Panc1 (cell line): ENCODE data around the gene KLHL3. TPM values are rescaled to one million over a fixed set of nuclear protein-coding genes. Genes with fewer than 3 reads are reported as not detected.

Experiments used
- ATAC-seq: fragments of 200-7000 bp; cut with Tn5 transposase; 2 replicates; pipeline ENCODE4 v1.9.1; 2020; ENCODE audit warnings: mild to moderate bottlenecking, moderate library complexity
- BruUV-seq: library from RNA; stranded (reverse); fragments of 400-500 nt; replicated peaks from 2 replicates; lab custom pipeline; 2021; lab: Mats Ljungman, UMichigan
- CTCF ChIA-PET: fragments of 300-600 bp; sonication (Branson Sonifier 250); formaldehyde crosslinking; loops from one replicate; lab custom pipeline; 2022; ENCODE audit warnings: antibody characterized with exemption; lab: Charles Lee
- POLR2A ChIA-PET: fragments of 300-600 bp; sonication (Branson Sonifier 250); formaldehyde crosslinking; loops from one replicate; lab custom pipeline; 2022; ENCODE audit warnings: antibody characterized with exemption; lab: Charles Lee
- DNase-seq: peaks from one replicate; pipeline ENCODE4 v3.0.0-alpha.2; 2010; ENCODE audit warnings: low read depth, low spot score
- H3K27ac ChIP-seq: 2 replicates; pipeline ENCODE4 v1.5.1; 2011; ENCODE audit warnings: mild to moderate bottlenecking, low read length, inconsistent platforms
- H3K27me3 ChIP-seq: fragments of 200-500 bp; sonication (Bioruptor generic); 2 replicates; pipeline ENCODE4 v1.6.0; 2014; ENCODE audit warnings: low read length, inconsistent platforms; ENCODE audit not compliant: control insufficient read depth, insufficient read depth
- H3K36me3 ChIP-seq: fragments of 200-500 bp; sonication (Bioruptor generic); 2 replicates; pipeline ENCODE4 v1.5.1; 2014; ENCODE audit warnings: inconsistent platforms, mild to moderate bottlenecking, low read length, moderate library complexity; ENCODE audit not compliant: control insufficient read depth, insufficient read depth
- H3K4me1 ChIP-seq: 2 replicates; pipeline ENCODE4 v1.5.1; 2011; ENCODE audit warnings: inconsistent platforms, mild to moderate bottlenecking, low read length, moderate library complexity; ENCODE audit not compliant: control insufficient read depth, insufficient read depth
- H3K4me3 ChIP-seq, 2 experiments: 2 replicates each; pipeline ENCODE4 v1.5.1; 2011 to 2012; ENCODE audit warnings: low read depth in 2 of 2, low read length in 2 of 2, mild to moderate bottlenecking in 2 of 2, inconsistent platforms in 1 of 2, moderate library complexity in 1 of 2
- H3K9me3 ChIP-seq: fragments of 200-500 bp; sonication (Bioruptor generic); 2 replicates; pipeline ENCODE4 v1.5.1; 2014; ENCODE audit warnings: low read depth, mild to moderate bottlenecking, inconsistent platforms, low read length, moderate library complexity; ENCODE audit not compliant: control insufficient read depth, insufficient read depth
- CTCF ChIP-seq: fragments of 450-650 bp; IDR thresholded peaks from 2 replicates; pipeline ENCODE4 v1.5.1; 2017; ENCODE audit warnings: mild to moderate bottlenecking
- POLR2AphosphoS5 ChIP-seq: IDR thresholded peaks from 2 replicates; pipeline ENCODE4 v1.6.1; 2012; ENCODE audit warnings: mild to moderate bottlenecking, low read depth, low read length, moderate library complexity
- REST ChIP-seq, 2 experiments: IDR thresholded peaks; 2 replicates each; pipeline ENCODE4 v1.6.1; 2011 to 2012; ENCODE audit warnings: low read depth in 2 of 2, control low read depth in 1 of 2, low read length in 1 of 2, mild to moderate bottlenecking in 1 of 2, moderate library complexity in 1 of 2; ENCODE audit not compliant: insufficient read depth in 1 of 2
- SIN3A ChIP-seq: IDR thresholded peaks from 2 replicates; pipeline ENCODE4 v1.6.1; 2012; ENCODE audit warnings: low read depth, mild to moderate bottlenecking, low read length, moderate library complexity, borderline replicate concordance; ENCODE audit not compliant: insufficient read depth
- TCF7L2 ChIP-seq: IDR thresholded peaks from 2 replicates; pipeline ENCODE4 v1.6.1; 2011; ENCODE audit warnings: mild to moderate bottlenecking, low read depth, low read length, inconsistent platforms
- in situ Hi-C: cut with HindIII; loops from 2 replicates; pipeline ENCODE4 v1.10.0; 2016; ENCODE audit warnings: low sequenced_read_pairs, low pct_unique_long_range_greater_than_20kb
- intact Hi-C: fragments of 100-400 bp; cut with micrococcal nuclease; formaldehyde crosslinking; loops from one replicate; pipeline ENCODE4 v1.10.0; 2022; ENCODE audit not compliant: unreplicated experiment
- total RNA-seq: library from RNA; stranded (reverse); gene quantifications from one replicate; pipeline ENCODE4 v1.2.1, GENCODE V29; 2021; ENCODE audit not compliant: unreplicated experiment

Gene KLHL3
- total RNA-seq, 1 experiment from 2014 or later: 1.9 TPM

- CTCF ChIA-PET: no interaction called here
- POLR2A ChIA-PET: no interaction called here
Measured at GRCh38 chr5:137750436-137750835, 14.5 kb upstream of the KLHL3 start.

GRCh38 chr5:137747848-137748247 is 12.0 kb upstream of the KLHL3 start:
- BruUV-seq: no TSS peak
- Histone ChIP-seq H3K4me3 (no peak overlapping the region), H3K27me3 (no peaks in the 10 kb centered on the region), H3K9me3 (no peaks in the 10 kb centered on the region), H3K4me1 (peaks cover 10% of the 10 kb centered on the region), H3K36me3 (peaks cover 4% of the 10 kb centered on the region; the same call in 1 of the 2 replicates), H3K27ac (no peak overlapping the region)
- TF ChIP-seq TCF7L2 (no peak), REST (IDR thresholded peaks at IDR 0.05; ENCODE audit: insufficient read depth in 1 of 2, low read depth in 2 of 2, low read length in 1 of 2) (no peak), SIN3A (no peak), POLR2AphosphoS5 (no peak), CTCF (no peak)
- ChIA-PET CTCF (no interaction called here), POLR2A (interaction anchor here (0.6 kb wide), 1 partner anchor 129 kb away, joined by 6 read pairs; no protein-coding TSS in a partner anchor)
- intact Hi-C loops: no loop called here
- ATAC-seq (no peak), DNase-seq (no peak)
- in situ Hi-C loops: no loop called here

More at GRCh38 chr5:137750436-137750835, 14.5 kb upstream of the KLHL3 start:
- in situ Hi-C loops (no loop called here), intact Hi-C loops (no loop called here)
- no peak overlapping the region for H3K27ac ChIP-seq
- ATAC-seq (no peak), DNase-seq (no peak)
- H3K36me3 ChIP-seq: peaks cover 8% of the 10 kb centered on the region
- no peaks in the 10 kb centered on the region for H3K9me3 ChIP-seq
- no peak overlapping the region for H3K4me3 ChIP-seq
- H3K27me3 ChIP-seq: no peaks in the 10 kb centered on the region
- BruUV-seq: no TSS peak
- H3K4me1 ChIP-seq: peaks cover 13% of the 10 kb centered on the region
- TF ChIP-seq SIN3A: no peak
- TF ChIP-seq REST (IDR thresholded peaks at IDR 0.05; ENCODE audit: insufficient read depth in 1 of 2, low read depth in 2 of 2, low read length in 1 of 2): no peak
- no peak for TF ChIP-seq CTCF
- no peak; the same call in 1 of the 2 replicates for TF ChIP-seq POLR2AphosphoS5
- TF ChIP-seq TCF7L2: no peak
